ENCODE data around the gene APBA3. TPM values are rescaled to one million over a fixed set of nuclear protein-coding genes. Genes with fewer than 3 reads are reported as not detected.

The APBA3 gene
- total RNA-seq, 2 donors from 2014 or later, result 20.0 to 35.6 TPM

- H3K27ac ChIP-seq, result no peak overlapping the region
- whole genome bisulfite sequencing, 2 donors, result 46 to 47% methylated on average over 12 to 15 of the region's 16 CpGs
- H3K36me3 ChIP-seq (replicated peaks in 1 of 2; ENCODE audit: insufficient read depth in 1 of 2, low read depth in 2 of 2), result no peaks in the 10 kb centered on the region
- DNase-seq (no peak), ATAC-seq (no peak)
- no peaks in the 10 kb centered on the region for H3K27me3 ChIP-seq
- intact Hi-C loops (cut with DNase I), result no loop called here
- H3K4me1 ChIP-seq, result peaks cover 5% of the 10 kb centered on the region
- H3K4me3 ChIP-seq, result no peak overlapping the region
- TF ChIP-seq POLR2A (IDR thresholded peaks at IDR 0.05), result no peak
- TF ChIP-seq, protein P1, sequence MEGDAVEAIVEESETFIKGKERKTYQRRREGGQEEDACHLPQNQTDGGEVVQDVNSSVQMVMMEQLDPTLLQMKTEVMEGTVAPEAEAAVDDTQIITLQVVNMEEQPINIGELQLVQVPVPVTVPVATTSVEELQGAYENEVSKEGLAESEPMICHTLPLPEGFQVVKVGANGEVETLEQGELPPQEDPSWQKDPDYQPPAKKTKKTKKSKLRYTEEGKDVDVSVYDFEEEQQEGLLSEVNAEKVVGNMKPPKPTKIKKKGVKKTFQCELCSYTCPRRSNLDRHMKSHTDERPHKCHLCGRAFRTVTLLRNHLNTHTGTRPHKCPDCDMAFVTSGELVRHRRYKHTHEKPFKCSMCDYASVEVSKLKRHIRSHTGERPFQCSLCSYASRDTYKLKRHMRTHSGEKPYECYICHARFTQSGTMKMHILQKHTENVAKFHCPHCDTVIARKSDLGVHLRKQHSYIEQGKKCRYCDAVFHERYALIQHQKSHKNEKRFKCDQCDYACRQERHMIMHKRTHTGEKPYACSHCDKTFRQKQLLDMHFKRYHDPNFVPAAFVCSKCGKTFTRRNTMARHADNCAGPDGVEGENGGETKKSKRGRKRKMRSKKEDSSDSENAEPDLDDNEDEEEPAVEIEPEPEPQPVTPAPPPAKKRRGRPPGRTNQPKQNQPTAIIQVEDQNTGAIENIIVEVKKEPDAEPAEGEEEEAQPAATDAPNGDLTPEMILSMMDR (IDR thresholded peaks at IDR 0.05), result no peak
- no peaks in the 10 kb centered on the region for H3K9me3 ChIP-seq
Observed at GRCh38 chr19:3788996-3789778, 27.7 kb upstream of the APBA3 start.

DNA sequence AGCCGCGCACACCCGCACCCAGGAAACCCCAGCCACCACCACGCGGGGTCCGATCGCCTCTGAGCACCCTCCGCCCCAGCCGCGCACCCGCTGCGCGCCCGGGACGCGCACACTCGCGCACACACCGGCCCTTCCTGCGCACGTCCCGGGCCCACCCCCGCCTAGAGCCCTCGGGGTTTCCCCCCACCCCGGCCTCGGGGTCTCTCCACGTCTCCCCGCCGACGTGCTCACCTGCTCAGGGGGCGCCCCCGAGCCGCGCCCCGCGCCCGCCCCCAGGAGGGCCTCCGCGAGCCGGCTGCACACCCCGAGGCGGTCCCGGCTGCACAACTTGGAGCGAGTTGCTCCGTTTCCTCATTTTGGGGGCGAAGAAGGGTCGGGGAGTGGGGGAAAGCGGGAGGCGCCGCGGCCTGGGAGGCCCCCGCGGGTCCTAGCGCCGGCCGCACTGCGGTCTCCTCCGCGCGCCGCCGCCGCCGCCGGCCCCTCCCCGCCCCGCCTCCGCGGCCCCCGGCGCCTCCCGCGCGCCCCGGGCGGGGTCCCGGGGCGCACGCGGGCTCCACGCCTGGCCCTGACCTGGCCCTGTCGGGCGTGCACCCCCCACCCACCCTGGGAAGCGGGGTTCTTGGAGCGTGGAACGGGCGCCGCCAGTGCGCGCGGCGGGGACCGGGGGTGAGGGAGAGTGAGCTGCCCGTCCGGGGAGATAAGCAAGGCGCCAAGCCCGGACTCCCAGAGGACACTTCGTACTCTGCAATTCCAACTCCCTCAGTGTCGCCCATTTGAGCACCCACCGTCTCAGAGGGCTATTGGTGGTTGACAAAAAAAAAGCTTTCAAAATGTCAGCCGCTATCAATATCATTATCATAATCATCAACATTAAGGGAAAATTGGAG is 24.7 kb upstream of the APBA3 start, which contains the start of gene MATK:
Gene MATK (minus strand): TSS at position 444 of the 887 bp plus-strand sequence. CDS start 1,246 bp downstream, outside the sequence.
- H3K27ac ChIP-seq, result no peak within 1 kb of the TSS
- 3 to 40% methylated on average over 5 to 78 of the region's 101 CpGs for WGBS, 2 donors

GRCh38 chr19:3785451-3785937 is 24.0 kb upstream of the APBA3 start:
- no peak overlapping the region for H3K27ac ChIP-seq
- ATAC-seq (no peak), DNase-seq (no peak)
- peaks cover 0 to 23% (median 6%) of the 10 kb centered on the region in 3 donors for H3K9me3 ChIP-seq
- WGBS, 2 donors, result 0% methylated on average over 33 of the region's 47 CpGs; no CpG with 5 or more reads in 1 of the 2 donors
- no peak overlapping the region for H3K4me3 ChIP-seq
- no peak for TF ChIP-seq POLR2A (IDR thresholded peaks at IDR 0.05)
- TF ChIP-seq, protein P1 (IDR thresholded peaks at IDR 0.05), result no peak
- intact Hi-C loops (cut with DNase I), result no loop called here
- H3K27me3 ChIP-seq, result no peaks in the 10 kb centered on the region
- H3K36me3 ChIP-seq (replicated peaks in 1 of 2; ENCODE audit: insufficient read depth in 1 of 2, low read depth in 2 of 2), result no peaks in the 10 kb centered on the region
- H3K4me1 ChIP-seq, result peaks cover 5% of the 10 kb centered on the region

More for the DNA sequence above, 24.7 kb upstream of the APBA3 start, which contains the start of gene MATK:
- no peaks in the 10 kb centered on the region for H3K36me3 ChIP-seq (replicated peaks in 1 of 2; ENCODE audit: insufficient read depth in 1 of 2, low read depth in 2 of 2)
- intact Hi-C loops (cut with DNase I), result no loop called here
- no peak for ATAC-seq
- no peak within 1 kb of the TSS for H3K4me3 ChIP-seq
- H3K27me3 ChIP-seq, result no peaks in the 10 kb centered on the region
- H3K4me1 ChIP-seq, result peaks cover 5% of the 10 kb centered on the region
- TF ChIP-seq, protein P1 (IDR thresholded peaks at IDR 0.05), result no peak
- TF ChIP-seq POLR2A (IDR thresholded peaks at IDR 0.05), result no peak
- peaks cover 0 to 18% (median 5%) of the 10 kb centered on the region in 3 donors for H3K9me3 ChIP-seq
- no peak for DNase-seq

DNA sequence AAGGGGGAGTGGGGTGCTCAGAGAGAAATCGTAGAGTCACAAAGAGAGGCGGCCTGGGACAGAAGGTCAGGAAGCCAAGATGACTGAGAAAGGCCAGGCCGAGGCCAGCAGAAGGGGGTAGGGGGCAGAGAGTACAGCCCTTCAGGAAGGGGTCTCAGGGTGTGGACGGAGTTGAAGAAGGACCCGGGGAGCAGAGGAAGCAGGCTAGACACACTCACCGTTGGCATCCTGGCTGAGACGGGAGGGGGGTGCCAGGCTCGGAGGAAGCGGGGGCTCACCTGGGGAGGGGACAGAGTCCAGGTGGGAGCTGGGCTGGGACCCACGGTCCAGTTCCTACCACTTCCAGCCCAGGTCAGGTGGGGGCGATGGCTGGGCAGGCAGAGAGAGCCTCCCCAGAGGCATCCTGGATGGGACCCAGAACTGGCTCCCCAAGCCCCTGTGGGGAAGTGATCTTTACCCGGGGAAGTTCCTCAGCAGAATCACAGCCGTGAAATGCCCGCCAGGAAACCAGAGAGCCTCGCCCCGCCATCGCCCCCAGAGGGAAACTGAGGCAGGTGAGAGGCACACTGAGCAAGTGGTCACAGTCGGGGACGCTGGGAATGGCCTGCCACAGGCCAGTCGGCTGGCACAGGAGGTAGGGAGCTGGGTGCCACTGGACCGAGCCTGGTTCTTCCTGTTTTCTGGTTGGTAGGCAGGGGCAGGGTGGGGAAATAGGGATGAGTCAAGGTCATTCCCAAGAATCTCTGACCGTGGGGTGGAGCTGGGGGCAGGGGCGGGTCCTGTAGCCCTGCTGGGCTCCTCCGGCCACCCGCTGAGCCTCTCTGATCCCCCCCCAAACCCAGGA is 23.3 kb upstream of the APBA3 start:
- DNase-seq (no peak), ATAC-seq (no peak)
- 29 to 36% methylated on average over 18 to 25 of the region's 25 CpGs for WGBS, 2 donors
- Histone ChIP-seq H3K9me3 (peaks cover 0 to 23% (median 6%) of the 10 kb centered on the region in 3 donors), H3K4me1 (peaks cover 5% of the 10 kb centered on the region), H3K4me3 (no peak overlapping the region), H3K27ac (no peak overlapping the region), H3K27me3 (no peaks in the 10 kb centered on the region), H3K36me3 (replicated peaks in 1 of 2; ENCODE audit: insufficient read depth in 1 of 2, low read depth in 2 of 2) (no peaks in the 10 kb centered on the region)
- intact Hi-C loops (cut with DNase I), result no loop called here
- no peak for TF ChIP-seq POLR2A (IDR thresholded peaks at IDR 0.05)
- TF ChIP-seq, protein P1 (IDR thresholded peaks at IDR 0.05), result no peak
